Hematopoietic multipotent progenitor cell treated with erythropoietin and hydrocortisone succinate and interleukin-3 and kit ligand, for 8 days (in vitro differentiated cells): ENCODE results near the gene DEAF1.
"Not testable (repeated sequence)": the region's sequence is repeated elsewhere in the genome, so short reads cannot be mapped to it uniquely, and the experiment has no call there.

Experiments
- DNase-seq: peaks from one replicate; pipeline ENCODE4 v3.0.0-alpha.2; 2015

DEAF1 gene

DNA sequence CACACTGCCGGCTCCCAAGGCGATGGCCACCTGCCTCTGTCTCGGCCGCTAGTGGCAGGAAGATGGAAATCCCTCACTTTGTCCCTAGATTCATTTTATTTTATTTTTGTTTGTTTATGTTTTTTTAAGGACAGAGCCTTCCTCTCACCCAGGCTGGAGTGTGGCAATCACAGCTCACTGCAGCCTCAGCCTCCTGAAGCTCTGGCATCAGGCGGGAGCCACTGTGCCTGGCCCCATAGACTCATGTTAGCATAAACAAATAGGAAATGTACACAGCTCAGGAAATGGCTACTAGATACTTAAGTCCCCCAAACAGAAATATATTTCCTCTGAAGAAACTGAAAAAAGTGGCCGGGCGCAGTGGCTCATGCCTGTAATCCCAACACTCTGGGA, 4.1 kb upstream of the DEAF1 start:
- DNase-seq = no peak

DNA sequence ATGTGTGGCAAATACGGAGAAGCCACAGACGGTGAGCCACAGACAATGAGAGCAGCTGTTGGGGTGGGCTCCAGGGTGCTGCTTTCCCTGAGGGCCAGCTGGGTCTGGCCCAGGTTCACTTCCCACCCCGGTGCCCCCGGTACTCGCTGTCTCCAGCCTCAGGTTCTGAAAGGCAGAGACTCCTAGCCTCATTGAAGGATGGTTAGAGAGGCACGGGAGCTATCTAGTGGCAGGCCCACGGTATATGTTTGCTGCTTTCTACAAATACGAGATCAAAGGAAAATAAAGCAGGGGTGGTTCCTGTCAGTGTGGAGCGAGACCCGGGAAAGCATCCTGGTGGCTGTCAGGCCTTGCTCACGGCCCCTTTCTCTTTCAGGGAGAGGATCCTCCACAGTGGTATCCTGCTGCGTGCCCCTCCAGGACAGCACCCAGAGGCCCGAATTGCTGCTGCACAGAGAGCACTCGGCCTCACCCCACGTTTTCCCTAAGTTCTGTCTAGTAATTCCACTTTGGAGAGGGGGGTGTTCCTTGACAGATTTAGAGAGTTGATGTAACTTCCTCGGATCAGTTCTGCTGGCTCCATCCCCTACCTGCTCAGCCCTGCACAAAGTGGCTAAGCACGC, 3.6 kb upstream of the DEAF1 start:
- no peak for DNase-seq

- no peak for DNase-seq
Observed at GRCh38 chr11:697811-698311, 2.8 kb upstream of the DEAF1 start.

GRCh38 chr11:696955-697491, 2.0 kb upstream of the DEAF1 start:
- no peak for DNase-seq

DNA sequence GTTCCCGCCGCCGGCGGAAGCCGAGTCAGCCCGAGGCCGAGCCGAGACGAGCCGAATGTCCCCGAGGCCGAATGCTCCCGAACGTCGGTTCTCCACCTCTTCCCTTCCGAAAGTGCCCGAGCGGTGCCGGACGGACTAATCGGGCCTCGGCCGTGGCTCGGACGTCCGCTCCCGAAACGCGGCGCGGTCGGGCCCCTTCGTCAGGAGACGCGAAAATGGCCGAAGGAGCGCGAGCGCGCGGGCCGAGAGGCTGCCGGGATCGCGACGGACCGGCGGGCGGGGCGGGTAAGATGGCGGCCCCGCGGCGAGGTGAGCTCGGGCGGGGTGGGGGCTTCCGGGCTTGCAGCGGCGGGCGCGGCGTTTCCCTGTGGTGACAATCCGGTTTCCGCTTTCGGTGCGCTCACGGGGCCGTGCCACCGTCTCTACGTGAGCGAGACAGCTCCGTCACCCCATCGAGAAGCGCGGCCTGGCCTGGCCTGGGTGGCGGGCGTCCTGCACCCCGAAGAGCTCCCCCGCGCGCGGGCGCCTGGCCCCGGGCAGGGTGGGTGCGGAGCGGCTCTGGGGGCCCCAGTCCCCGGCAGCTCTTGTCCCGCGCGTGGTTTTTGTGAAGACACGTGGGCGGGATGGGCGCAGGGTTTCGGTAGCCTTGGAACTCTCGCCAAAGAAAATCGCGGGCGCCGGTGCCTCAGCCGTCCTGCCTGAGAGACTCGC, 671 bp upstream of the DEAF1 start, which contains the start of gene TMEM80:
TMEM80 (plus strand) TSS at position 279 of the 711 bp plus-strand sequence; CDS start at position 291, 12 bp downstream.
- peak; percentile 97 for DNase-seq

- no peak for DNase-seq
Observed at GRCh38 chr11:695288-695537, 191 bp upstream of the DEAF1 start.

- DNase-seq = no peak
Observed at GRCh38 chr11:693887-694562, 997 bp downstream of the DEAF1 start.

DNA sequence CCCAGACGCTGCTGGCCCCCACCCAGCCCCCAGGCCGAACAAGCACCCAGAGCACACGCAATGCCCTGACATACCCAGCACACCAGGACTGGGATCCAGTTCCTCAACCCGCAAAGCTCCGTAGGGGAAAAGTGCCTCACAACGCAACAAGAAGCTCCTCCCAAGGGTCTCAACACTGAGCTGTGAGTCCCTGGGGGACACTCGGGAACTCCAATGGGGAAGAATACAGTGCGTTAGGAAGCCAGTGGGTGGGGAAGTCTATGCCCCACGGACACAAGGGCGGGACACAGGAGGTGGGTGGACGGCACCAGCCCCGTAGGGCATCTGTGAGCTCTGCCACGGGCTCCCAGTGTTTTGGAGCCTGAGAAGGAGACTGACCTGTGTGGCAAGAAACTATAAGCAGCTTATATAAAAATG, 1.6 kb downstream of the DEAF1 start:
- no peak for DNase-seq

- no peak for DNase-seq
Observed at GRCh38 chr11:692824-693414, 2.1 kb downstream of the DEAF1 start.

DNA sequence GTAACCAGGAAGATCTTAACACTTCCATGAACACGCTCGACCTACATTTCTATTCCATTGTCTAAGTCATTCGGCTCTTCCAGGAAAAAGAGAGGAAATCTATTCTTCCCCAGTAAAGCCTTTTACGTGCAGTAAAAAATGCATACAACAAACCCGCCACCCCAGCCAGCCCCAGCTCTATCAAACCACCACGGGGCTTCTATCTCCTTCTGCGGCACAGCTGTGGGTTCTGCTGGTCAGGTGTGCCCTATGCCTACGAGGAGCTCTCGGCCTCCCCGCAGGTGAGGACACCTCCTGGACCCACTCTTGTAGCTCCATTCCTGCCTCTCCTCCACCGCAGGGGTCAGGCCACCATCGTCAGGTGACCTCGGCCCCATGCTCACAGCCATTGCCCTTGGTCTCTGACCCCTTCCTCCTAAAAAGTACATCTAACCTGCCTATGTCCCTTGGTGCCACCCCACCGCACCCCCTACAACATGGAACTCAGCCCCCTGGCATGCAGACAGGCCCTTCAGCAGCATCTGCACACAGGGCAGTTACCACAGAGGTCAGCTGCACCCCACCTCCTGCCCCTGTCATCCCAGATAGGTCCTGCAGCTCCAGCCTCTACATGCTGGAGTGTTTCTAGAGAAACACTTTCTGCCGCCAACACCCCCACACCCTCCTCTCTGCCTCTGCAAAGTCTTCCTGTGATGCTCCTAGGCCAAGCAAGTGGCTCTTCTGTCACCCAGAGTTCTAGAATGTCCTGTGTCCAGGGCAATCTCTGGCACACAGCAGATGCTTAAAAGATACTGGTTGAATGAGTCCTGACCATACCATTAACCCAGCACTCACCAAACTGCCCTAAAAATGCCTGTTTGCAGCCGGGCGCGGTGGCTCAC, 3.1 kb downstream of the DEAF1 start:
- DNase-seq = no peak

DNA sequence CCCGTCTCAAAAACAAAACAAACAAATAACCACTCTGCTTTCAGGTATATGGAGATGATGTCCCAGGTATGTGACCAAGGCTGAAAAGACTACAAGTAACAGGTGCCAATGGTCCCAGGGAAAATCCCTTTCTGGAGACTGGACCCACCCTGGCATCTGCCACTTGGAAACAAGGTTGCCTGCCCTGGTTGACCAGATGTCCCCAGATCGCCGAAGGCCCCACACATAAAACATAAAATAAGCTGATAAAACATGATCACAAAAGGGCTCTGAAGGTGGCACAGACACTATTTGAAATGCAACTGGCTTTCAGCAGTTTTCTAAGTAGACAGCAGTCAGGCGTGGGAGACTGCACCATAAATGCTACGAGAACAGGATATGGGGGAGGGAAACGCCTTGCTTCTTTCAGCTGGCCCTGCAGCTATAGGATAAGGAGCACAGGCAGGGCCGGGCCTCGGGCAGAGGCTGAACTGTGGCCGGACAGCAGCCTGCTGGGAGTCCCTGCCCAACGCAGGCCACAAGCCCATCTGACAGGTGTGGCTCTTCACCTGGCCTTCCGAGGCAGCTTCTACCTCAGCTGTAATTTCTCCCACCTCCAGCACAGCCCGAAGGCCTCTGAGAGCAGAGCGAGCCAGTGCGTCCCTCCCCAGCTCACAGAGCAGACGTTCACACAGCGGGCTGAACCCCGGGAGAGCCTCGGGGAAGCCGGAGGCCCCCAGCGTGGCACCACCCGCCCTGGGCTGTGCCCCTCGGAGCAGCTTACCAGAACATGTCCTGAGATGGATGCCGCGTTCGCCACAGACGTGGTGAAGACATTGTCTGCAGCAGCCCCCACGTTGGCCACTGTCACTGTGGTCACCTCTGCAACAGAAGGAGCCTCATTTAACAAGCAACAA, 4.0 kb downstream of the DEAF1 start:
- DNase-seq = peak; percentile 61

- not testable (repeated sequence) for DNase-seq
Observed at GRCh38 chr11:690244-690643, 4.8 kb downstream of the DEAF1 start.

DNA sequence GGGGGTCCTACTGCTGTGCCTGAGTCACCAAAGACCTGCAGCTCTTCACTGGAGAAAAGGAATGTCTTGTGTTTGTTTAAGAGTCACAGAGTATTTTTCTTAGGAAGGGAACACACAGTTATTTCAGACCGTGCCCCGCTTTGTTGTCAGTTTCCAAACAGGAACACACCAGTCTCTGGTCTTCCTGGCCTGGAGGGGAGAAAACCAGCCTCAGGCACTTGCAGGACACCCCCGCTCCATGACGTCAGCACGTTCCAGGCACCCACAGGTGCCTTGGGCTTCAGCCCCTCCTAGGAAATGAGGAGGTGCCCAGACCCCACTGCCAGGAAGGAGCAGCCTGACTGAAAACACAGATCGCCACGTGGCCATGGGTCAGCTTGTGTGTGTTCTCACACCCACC, 5.4 kb downstream of the DEAF1 start:
- DNase-seq = no peak

DNA sequence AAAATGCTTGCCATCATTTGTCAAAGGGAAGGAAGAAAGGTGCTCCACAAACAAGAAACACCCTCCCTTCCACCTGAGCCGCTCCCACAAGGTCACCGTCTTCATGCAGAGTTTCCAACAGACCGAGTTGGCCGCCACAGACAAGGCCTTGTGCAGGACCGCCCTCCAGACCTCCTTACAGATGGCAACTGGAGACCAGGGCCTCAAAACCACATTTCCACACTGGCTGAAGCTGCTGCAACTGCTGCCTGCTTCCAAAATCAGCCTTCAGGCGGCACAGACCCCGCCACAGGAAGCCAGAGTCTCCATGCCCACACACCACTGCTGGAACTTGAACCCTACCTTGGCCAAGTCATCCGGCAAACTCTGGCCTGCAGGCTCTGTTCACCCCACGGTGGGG, 6.3 kb downstream of the DEAF1 start:
- no peak for DNase-seq

DNA sequence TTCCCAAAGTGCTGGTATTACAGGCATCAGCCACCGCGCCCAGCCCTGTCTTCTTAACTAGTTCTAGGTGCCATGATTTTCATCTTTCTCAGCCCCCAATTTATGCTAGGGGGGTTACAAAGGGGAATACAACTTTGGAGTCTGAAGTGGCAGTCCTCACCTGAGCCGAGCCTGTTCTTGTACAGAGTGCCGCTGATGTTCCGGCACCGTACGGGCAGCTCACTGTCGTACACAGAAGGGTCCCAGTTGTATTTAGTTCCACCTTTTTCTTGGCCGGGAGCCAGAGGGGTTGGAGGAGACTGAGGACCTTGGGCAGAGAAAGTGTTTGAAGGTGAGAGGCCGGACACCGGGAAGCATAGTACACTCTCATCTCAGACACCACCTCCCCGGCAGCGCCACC, 7.3 kb downstream of the DEAF1 start:
- no peak for DNase-seq

- no peak for DNase-seq
Observed at GRCh38 chr11:686451-687243, 8.4 kb downstream of the DEAF1 start.

DNA sequence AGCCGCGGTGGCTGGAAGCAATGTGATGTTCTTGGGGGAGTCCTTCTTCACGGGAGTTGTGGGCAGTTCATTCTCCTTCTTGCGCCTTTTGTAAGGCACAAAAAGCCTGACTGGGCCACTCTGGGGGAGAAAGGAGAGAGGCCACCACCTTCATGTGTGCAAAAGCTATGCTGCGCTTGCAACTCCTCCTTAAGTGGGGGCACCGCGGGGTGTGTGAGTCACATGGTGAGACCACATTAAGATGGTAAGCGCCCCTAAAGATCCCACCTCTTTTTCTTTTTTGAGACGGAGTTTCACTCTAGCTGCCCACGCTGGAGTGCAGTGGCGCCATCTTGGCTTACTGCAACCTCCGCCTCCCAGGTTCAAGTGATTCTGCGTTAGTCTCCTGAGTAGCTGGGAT, 14.1 kb downstream of the DEAF1 start:
- no peak for DNase-seq

- no peak for DNase-seq
Observed at GRCh38 chr11:680476-680875, 14.5 kb downstream of the DEAF1 start.

- no peak for DNase-seq
Observed at GRCh38 chr11:679271-680207, 15.5 kb downstream of the DEAF1 start.
